HG02885 (cell line): Measurements from ENCODE around the gene ZNF148.

Source experiments
- ATAC-seq: cut with Tn5 transposase; IDR thresholded peaks from one replicate; pipeline ENCODE4 v1.9.1; 2021; ENCODE audit warnings: mild to moderate bottlenecking; ENCODE audit not compliant: unreplicated experiment, poor library complexity

Gene ZNF148

GRCh38 chr3:125194849-125195601 is 180.1 kb downstream of the ZNF148 start:
- ATAC-seq, result no peak

- no peak for ATAC-seq
These were observed 180.9 kb downstream of the ZNF148 start for GRCh38 chr3:125194061-125194848.

GRCh38 chr3:125192190-125193035 is 182.7 kb downstream of the ZNF148 start:
- peak; percentile 70 for ATAC-seq

- no peak for ATAC-seq
These were observed 183.4 kb downstream of the ZNF148 start for GRCh38 chr3:125191730-125192129.

- ATAC-seq, result no peak
These were observed 183.9 kb downstream of the ZNF148 start for GRCh38 chr3:125191256-125191655.

GRCh38 chr3:125190786-125191185 is 184.3 kb downstream of the ZNF148 start:
- no peak for ATAC-seq

- no peak for ATAC-seq
These were observed 185.6 kb downstream of the ZNF148 start for GRCh38 chr3:125189378-125190165.

- no peak for ATAC-seq
These were observed 186.2 kb downstream of the ZNF148 start for GRCh38 chr3:125188955-125189354.

GRCh38 chr3:125187599-125187910 is 187.6 kb downstream of the ZNF148 start:
- ATAC-seq, result no peak

- ATAC-seq, result peak; percentile 8
These were observed 188.1 kb downstream of the ZNF148 start for GRCh38 chr3:125186800-125187598.

- ATAC-seq, result peak; percentile 92
These were observed 188.8 kb downstream of the ZNF148 start for GRCh38 chr3:125186261-125186787.

GRCh38 chr3:125185805-125186204 is 189.3 kb downstream of the ZNF148 start:
- ATAC-seq, result peak; percentile 29

GRCh38 chr3:125179884-125180240 is 195.3 kb downstream of the ZNF148 start:
- no peak for ATAC-seq

GRCh38 chr3:125179143-125179883 is 195.8 kb downstream of the ZNF148 start:
- peak; percentile 62 for ATAC-seq

- ATAC-seq, result no peak
These were observed 197.4 kb downstream of the ZNF148 start for GRCh38 chr3:125177746-125178145.
